HG03460 (cell line): ENCODE data around the gene MGP.

Experiments
- ATAC-seq: cut with Tn5 transposase; IDR thresholded peaks from one replicate; pipeline ENCODE4 v1.9.1; 2021; ENCODE audit not compliant: unreplicated experiment

Gene MGP

DNA sequence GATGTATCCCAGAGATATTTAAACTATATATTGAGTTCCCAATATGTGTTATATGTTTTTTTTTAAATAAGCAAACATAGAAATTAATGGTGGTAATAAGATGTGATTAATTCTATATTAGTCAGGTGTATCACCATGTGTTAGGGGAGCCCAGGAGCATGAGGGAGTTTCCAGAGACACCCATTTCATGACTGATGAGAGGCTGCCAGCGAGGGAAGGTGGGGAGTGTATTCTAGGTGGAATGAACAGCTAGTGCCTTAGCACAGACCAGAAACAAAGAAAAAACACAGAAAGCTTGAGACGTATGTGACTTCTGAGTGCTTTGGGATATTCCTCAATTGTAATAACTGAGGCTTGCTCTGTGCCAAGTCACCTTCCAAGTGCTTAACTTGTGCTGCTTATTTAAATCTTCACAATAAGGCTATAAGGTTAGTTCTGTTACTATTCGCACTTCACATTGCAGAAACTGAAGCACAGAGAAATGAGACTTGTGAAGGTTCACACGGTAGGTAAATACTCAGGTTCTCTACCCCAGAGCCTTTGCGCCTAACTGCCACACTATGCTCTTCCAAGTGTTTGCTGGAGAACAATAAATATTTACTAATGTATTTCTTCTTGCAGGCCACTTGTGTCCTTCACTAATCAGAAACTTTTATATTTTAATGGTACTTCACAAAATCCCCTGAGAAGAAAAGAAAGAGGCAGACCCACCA lies 17.9 kb upstream of the MGP start:
- ATAC-seq: no peak

DNA sequence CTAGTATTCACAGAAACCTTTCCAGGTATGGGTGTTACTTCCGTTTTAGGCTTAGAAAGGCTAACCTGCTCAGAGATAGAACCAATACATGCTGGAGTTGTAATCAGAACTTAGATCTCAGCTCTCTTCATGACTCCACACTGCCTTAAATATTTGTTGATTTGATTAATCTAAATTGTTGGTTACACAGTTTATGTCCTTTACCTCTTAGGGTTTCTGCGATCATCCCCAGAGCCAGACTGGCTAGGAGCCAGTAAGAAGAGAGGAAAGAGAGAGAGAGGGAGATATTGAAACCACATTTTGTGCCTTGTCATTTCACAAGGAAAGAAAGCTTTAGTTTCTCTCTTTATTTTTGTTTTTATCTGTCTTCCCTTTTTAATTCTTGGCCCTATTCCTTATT lies 16.8 kb upstream of the MGP start:
- no peak for ATAC-seq

DNA sequence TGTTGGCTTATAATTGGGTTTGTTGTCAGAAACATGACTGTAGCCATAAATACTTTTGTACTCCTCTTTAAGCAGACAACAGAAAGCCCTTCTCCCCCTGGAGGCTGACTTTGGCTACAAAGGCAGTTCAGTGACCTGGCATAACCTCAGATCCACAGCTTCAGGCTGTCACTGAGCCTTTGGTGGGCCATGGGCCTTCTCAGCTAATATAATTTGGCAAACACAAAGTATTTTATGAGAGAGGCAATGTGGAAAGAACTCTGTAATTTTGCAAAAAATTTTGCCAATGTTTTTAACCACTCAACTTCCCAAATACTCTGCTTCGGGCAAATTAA lies 15.5 kb upstream of the MGP start:
- ATAC-seq: no peak

DNA sequence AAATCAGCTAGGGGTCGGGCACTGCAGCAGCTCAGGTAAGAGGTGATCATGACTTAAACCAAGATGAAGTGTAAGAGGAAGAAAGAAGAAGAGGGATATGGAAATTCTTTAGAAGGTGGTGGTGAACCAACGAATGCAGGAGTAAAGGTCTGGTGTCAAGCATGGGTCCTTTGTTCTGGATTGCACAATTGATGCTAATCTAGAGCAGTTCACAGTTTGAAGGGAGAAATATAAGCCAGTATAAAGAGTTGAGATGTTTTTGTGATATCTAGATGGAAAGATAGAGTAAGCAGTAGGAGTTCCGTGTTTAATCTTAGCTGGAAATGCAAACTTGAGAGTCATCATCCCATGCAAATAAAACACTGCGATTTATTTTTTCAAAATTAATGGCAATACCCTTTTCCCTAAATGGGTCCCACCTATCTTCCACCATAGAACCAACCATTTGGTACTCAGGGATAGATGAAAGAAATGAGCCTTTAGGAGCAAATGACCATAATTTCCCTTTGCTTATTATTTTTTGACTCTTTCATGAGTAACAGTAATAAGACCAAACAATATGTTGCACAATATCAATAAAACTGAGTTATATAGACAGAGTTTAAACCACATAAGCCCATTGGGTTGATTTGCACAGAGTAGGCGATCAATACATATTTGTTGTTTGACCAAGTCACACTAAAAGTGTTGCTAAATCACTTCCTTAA lies 15.0 kb upstream of the MGP start:
- ATAC-seq: no peak

DNA sequence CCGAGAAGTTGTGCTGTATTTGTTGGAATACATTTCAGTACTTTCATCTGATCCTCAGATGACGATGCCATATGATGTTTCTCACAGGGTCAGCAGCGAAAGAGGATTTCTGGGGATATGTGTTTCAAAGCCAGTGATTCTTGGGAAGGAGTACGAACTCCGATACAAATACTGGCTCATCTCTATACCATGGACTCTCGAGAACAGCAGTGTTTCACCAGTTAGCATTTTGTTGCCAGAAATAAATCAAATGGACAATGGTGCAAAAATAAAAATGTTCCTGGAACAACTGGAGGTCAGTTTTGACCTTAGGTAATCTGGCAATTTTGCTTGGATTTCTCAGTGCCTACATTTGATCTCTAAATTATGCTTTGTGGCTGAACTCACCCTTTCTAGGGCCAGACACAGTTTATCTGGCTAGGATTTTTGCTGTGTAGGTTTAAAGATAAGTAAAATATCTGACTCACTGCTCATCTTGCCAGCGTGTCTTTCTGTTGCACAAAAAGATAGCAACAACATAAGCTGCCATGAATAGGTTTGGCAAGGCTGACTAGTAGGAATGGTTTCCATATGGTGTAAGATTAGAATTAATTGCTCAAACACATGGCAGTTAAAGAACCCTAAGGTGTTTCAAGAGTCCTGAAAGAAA lies 11.0 kb upstream of the MGP start:
- no peak for ATAC-seq

DNA sequence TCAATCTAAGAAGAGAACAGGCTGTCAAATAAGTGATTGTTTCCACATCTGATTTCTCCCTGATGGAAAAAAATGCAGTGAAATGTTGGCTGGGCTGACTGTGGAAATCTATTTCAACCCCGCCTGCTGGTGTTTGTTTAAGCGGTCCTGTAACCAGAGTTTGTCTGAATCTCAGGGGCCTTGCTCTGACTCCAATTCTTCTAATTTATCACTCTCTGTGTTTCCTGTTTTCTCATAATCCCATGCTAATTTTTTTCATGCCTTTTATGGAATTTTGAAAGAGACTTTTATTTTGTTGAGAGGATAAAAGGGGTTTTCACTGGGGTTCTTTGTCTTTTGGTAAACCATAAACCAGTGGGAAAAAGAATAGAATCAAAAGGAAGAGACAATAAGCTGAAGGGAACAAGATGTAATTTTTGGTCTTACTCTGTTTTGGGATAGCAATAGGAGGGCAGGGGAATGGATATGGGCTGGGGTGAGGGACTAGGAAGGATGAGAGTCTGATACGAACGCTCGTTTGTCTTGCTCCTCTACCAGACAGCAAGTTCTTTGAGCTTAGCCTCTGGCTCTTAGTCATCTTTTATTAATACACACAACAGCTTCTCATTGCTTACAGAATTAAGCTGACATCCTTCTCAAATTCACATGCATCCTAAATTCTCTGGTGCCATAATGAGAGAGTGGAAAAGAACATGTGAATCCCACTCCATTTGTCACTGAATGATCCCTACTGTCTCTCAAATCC lies 8.0 kb upstream of the MGP start:
- no peak for ATAC-seq

DNA sequence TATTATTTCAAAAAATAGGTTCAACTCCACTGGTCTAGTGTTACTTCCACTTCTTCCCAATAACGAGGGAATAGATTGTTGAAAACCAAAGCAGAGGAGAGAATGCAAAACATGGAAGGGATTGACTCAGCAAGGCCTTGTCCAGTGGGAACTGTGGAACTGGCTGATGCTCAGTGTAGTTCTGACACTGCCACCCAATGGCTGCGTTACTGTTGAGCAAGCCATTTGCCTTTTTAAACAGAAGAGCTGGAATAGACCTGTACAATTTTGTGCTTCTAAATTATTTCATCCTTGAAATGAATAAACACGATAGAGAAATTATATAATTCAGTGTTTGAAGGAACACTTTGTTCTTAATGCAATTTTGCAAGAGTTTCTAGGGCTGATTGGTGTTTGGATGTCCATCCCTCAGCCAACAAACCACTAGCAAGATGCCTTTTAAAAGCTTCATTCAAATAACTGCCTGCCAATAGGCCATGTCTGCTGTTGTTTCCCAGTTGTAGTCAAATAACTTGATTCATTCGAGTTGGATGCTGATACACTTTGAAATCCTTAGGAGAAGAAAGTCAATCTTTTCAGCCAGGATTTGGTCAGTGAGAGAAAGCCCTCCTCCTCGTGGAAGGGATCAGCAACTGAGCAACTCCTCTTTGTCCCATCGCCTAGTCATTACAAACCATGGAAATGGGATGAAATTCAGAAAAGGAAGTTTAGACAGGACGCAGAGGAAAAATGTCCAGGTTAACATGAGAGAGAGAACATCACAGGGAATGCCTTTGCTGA lies 7.3 kb upstream of the MGP start:
- ATAC-seq: no peak

DNA sequence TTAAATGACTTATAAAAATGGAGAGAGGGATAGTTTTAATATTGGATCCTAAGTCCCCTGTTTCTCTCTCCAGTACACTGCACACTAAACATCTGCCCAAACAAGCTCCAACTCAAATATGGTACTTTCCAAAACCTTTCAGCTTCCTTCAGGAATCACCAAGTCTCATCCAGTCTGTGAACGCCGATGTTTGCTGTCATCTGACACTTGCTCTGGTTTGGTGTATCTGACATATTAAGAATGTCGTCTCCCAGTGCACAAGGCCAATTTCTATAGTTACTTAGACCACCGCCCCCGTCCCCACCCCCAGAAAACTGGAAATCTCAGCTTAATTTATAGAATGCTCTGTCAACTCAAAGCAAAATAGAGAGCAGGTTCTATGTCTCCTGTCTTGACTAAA lies 5.0 kb upstream of the MGP start:
- ATAC-seq: no peak

DNA sequence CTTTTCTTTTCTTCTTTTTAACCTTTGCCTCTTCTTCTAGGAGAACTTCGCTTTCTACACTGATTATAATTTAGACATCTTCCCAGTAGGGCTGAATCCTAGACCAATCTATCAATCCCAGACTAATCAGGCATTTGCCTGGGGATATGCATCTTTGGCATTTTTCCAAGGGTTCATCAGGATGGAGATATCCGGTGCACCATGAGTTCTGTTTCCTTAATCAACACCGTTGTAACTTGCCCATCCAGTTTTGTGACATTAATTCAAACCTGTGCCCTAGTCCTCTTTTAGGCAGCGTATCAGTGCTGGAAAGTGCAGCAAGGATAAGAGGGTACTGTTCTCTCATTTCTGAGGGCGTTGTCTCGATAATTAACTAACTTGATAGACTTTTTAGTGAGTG lies 617 bp upstream of the MGP start:
- ATAC-seq: no peak

DNA sequence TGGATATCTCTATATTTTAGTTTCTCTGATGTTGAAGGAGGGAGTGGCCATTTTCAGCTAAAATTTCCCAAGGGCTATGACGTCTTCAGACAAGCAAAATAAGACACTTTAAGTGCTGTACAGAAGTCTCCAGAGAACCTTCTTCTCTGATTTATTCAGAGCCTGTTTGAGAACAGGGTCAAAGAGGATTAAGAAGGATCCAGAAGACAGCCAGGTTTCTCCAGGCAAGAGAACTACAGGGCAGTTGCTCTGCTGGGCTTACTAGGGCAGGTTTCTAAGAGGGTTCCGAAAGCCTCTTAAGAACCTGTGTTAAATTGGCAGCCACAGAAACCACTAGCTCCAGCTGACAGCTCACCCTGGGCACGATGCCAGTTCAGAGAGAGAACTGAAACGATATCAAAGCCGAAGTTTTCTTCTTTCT lies 1.2 kb downstream of the MGP start:
- ATAC-seq: peak; percentile 99

DNA sequence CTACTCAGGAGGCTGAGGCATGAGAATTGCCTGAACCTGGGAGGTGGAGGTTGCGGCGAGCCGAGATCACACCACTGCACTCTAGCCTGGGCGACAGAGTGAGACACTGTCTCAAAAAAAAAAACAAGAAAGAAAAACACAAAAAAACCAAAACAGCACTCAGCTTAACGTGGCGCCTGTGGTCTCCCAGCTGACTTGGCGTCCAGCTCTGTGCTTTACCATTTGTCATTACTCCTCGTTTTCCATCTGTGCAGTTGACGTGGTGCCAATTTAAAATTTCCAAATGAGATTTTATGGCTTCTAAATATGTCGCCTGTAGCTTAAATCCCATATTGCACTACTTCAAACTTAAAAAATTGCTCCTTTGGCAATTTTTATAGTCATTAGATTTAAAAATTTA lies 2.0 kb downstream of the MGP start:
- ATAC-seq: no peak

DNA sequence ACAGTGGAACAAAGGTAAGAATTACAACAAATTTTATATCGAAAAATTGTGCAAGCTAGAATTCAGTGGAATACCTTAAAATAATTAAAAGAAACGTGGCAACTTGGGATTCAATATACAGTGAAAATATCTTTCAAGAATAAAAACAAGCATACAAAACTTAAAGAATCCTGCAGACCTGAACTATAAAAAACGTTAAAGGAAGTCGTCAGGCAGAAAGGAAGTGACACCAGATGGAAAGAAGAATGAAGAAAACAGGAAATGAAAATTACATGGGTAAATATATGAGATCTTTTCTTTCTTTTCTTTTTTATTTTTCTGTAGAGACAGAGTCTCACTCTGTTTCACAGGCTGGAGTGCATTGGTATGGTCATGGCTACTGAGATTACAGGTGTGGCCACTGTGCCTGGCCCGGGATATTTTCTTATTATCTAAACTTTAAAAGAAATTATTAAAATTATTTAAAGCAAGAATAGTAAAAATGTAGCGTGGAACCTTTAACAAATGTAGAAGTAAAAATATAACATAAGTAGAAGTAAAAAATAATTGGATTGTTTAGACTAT lies 4.7 kb downstream of the MGP start:
- ATAC-seq: no peak

DNA sequence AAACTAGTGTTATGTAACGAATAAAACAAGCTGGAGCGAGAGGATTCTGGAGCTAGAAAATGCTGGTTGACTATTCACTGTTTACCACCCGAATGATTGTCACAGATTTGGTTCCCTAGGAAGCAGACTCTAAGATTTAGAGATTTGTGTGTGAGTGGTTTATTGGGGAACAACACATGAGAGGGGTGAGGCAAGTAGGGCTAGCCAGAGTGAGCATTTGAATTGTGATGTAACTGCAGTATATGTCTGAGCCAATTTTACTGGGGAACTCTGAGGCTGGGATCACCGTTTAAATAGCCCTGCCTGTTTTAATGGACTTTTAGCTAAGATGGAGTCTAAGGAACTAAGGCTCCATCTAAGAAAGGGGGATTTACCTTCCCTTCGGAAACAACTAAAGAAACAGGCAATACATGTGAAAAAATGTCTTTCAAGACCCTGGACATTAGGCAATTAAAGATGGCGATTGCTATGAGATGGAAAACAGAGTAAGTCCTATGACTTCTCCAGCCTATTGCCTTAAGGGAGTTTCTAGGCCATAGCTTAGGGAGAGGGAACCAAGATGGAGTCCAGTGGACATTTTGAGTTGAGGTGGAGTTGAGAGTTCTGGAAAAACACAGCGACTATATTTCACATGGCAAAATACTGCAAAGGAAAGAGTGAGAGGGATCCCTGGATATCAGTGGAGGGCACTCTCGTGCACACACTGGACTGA lies 6.3 kb downstream of the MGP start:
- ATAC-seq: no peak

DNA sequence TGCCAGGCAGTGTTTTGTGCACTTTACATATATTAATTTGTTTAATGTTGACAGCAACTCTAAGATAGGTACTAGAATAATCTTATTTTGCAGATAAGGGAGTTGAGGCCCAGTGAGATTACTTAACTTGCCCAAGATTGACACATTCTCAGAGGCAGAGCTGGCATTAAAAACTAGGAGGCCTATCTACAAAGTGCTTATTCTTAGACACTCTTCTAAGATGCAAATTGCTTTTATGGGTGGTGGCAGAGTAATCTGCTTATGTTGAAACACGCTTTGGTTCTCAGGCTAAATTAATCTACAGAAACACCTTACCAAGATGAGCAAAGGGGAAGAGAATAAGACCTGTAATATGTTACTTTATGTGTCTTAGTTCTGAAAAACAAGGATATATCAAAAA lies 7.2 kb downstream of the MGP start:
- no peak for ATAC-seq

DNA sequence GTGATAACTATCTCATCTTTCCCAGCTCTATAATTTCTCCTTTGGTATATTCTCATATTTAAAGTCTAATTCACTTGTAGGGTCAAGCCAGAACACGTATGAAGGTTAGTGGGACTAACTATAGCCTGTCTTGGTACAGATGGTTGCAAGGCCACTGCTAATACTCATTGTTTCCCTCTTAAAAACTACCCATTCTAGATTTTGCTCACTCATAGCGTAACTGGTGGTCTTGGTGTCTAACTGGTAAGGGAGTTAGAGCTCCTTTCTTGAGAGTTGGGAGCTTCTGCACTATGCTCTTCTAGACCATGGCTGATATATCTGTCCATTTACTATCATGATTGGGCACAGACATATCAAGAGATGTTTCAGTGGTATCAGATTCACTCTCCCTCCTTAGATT lies 8.8 kb downstream of the MGP start:
- no peak for ATAC-seq

DNA sequence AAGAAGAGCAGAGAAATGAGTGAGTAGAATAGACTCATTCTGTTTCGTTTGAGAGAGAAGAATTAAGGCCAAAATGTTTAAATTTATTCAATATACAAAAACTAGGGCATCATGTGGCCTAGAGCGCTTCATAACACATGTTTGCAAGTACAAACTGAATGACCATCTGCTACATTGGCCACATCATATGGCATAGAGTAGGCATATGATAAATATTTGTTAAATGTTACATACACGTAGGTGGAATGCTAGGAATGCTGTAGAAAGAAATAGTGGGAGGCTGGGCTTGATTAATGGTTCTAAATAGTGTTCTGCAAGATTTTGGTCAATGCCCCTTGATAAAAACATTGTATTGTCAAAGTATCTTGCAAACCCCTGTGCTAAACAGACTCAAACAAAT lies 10.8 kb downstream of the MGP start:
- ATAC-seq: no peak

DNA sequence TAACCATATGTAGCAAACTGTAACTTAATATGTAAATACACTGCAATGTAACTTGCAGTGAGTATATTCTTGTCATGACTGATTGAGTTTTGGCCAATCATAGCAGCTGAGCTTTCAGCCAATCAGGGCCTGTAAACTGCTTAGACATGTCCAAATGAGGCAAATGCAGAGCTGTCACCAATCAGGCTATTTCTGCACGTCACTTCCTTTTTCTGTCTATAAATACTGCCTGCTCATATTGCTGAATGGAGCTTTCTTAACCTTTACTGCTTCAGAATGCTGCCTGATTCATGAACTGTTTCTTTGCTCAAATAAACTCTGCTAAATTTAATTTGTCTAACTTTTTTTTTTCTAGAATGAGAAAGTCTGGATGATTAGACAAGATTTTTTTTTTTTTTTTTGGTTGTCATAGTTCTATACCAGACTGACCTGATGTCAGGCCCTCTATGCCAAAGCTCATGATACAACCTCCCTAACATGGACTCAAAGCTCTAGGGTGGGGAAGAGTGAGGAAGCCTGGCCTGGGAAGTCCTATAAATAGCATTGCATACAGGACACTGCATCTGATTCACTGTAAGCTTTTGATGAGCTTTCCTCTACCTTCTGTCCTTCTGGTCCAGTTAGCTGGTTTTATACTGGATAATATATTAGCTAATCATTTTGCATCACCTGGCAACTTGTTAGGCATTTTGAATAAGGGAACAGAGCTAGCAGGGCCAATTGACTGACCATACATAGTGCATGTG lies 12.0 kb downstream of the MGP start:
- no peak for ATAC-seq

DNA sequence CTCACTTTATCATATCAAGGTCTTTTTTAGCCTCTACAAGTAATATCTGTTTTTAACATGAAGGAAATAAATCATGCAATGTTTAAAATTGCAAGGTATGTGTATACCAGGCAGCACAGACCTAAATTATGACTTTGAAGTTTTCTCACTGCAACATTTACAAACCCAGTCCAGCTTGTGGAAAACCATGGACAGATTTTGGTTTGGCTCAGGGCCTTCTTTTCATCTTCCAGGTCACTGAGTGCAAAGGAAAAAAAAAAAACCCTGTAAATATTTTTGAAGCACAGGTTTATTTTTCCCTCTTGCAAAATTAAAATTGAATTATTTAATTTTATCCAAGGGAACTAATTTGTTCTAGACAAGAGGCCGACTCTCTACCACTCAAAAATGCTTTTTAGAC lies 13.8 kb downstream of the MGP start:
- no peak for ATAC-seq

DNA sequence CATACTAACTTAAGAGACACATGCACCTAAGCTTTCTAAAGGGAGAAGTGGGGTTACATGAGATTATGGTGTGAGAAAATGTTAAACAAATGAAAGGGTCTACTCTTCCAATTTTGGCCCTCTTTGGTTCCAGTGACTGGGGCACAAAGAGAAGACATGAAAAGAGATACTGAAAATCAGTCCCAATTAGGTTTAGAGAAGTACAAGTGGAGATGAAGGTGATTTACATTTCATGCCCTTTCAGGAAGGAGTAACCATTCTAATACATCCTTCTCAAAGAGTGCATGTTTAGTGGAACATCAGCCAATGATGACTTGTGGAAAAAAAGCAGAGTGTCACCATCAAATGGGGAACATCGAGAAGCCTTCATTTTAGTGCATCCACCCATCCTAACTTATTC lies 14.4 kb downstream of the MGP start:
- no peak for ATAC-seq
